OCI-LY7 (cell line): ENCODE measurements around the gene AHSP. TPM values are rescaled to one million over a fixed set of nuclear protein-coding genes. Genes with fewer than 3 reads are reported as not detected.

Experiments
- BruUV-seq: library from RNA; stranded (reverse); fragments of 400-500 nt; replicated peaks from 2 replicates; lab custom pipeline; 2021; lab: Mats Ljungman, UMichigan
- CTCF ChIA-PET: fragments of 300-600 bp; sonication (Branson Sonifier 250); formaldehyde crosslinking; loops from one replicate; lab custom pipeline; 2022; ENCODE audit warnings: antibody characterized with exemption; ENCODE audit not compliant: unreplicated experiment; lab: Charles Lee
- POLR2A ChIA-PET: fragments of 300-600 bp; sonication (Branson Sonifier 250); formaldehyde crosslinking; loops from one replicate; lab custom pipeline; 2022; ENCODE audit warnings: antibody characterized with exemption; lab: Charles Lee
- DNase-seq: peaks from one replicate; pipeline ENCODE4 v3.0.0-alpha.2; 2015; ENCODE audit warnings: low spot score
- H2AFZ ChIP-seq: fragments of 200-600 bp; sonication (generic), shearing (Covaris generic); 2 replicates; pipeline ENCODE4 v1.6.1; 2014; ENCODE audit warnings: mild to moderate bottlenecking, antibody characterized with exemption, low read length, moderate library complexity
- H3K27ac ChIP-seq: fragments of 200-600 bp; sonication (generic); 2 replicates; pipeline ENCODE4 v1.5.1; 2014; ENCODE audit warnings: mixed run types, low read depth, mild to moderate bottlenecking, moderate library complexity, low read length, inconsistent platforms; ENCODE audit not compliant: poor library complexity, severe bottlenecking
- H3K36me3 ChIP-seq: fragments of 200-600 bp; sonication (generic); 2 replicates; pipeline ENCODE4 v1.6.1; 2014; ENCODE audit warnings: mild to moderate bottlenecking, antibody characterized with exemption, low read length, moderate library complexity, mixed read lengths; ENCODE audit not compliant: insufficient read depth
- H3K4me1 ChIP-seq: fragments of 200-600 bp; sonication (generic); 2 replicates; pipeline ENCODE4 v1.5.1; 2014; ENCODE audit warnings: mild to moderate bottlenecking, low read length; ENCODE audit not compliant: insufficient read depth, poor library complexity, severe bottlenecking
- H3K4me2 ChIP-seq: fragments of 200-600 bp; sonication (generic); 2 replicates; pipeline ENCODE4 v1.6.1; 2014; ENCODE audit warnings: mild to moderate bottlenecking, low read length
- H3K4me3 ChIP-seq: fragments of 200-600 bp; sonication (generic); 2 replicates; pipeline ENCODE4 v1.5.1; 2014; ENCODE audit warnings: mild to moderate bottlenecking, low read depth, low read length; ENCODE audit not compliant: poor library complexity, severe bottlenecking
- H3K79me2 ChIP-seq: fragments of 200-600 bp; sonication (generic); 2 replicates; pipeline ENCODE4 v1.6.1; 2016; ENCODE audit warnings: low read depth, mild to moderate bottlenecking, low read length, moderate library complexity, mixed read lengths; ENCODE audit not compliant: insufficient read depth
- H3K9me2 ChIP-seq: fragments of 200-600 bp; sonication (generic); 2 replicates; pipeline ENCODE4 v1.6.1; 2016; ENCODE audit warnings: mild to moderate bottlenecking, low read length, mixed read lengths; ENCODE audit not compliant: insufficient read depth
- H3K9me3 ChIP-seq: fragments of 200-600 bp; sonication (generic); 2 replicates; pipeline ENCODE4 v1.6.1; 2014; ENCODE audit warnings: mild to moderate bottlenecking, mixed run types, low read length, mixed read lengths
- H4K20me1 ChIP-seq: fragments of 200-600 bp; sonication (generic); 2 replicates; pipeline ENCODE4 v1.6.1; 2014; ENCODE audit warnings: mild to moderate bottlenecking, antibody characterized with exemption, low read length, moderate library complexity, mixed read lengths; ENCODE audit not compliant: insufficient read depth
- EZH2phosphoT487 ChIP-seq: fragments of 200-600 bp; sonication (generic); IDR thresholded peaks from 2 replicates; pipeline ENCODE4 v1.6.1; 2018; ENCODE audit warnings: low read depth, borderline replicate concordance, mild to moderate bottlenecking, mixed run types, antibody characterized with exemption, low read length, moderate library complexity, mixed read lengths
- intact Hi-C: fragments of 100-400 bp; cut with micrococcal nuclease; formaldehyde crosslinking; loops from one replicate; pipeline ENCODE4 v1.10.0; 2022; ENCODE audit not compliant: unreplicated experiment
- total RNA-seq, 2 experiments: library from RNA; depleted of rRNA in 1 of 2; stranded (reverse); fragments of >200 nt in 1 of 2; shearing (Covaris generic) in 1 of 2; gene quantifications; 2 replicates each; pipeline ENCODE4 v1.2.3, GENCODE V29; 2014 to 2022
- TF ChIP-seq, protein P1 (sequence below): fragments of 200-600 bp; sonication (generic); conservative IDR thresholded peaks from 2 replicates; pipeline ENCODE4 v1.5.1; 2014; ENCODE audit warnings: mild to moderate bottlenecking, antibody characterized with exemption, low read length, moderate library complexity, mixed read lengths

Gene AHSP
- total RNA-seq, 2 experiments from 2014 or later, result not detected

DNA sequence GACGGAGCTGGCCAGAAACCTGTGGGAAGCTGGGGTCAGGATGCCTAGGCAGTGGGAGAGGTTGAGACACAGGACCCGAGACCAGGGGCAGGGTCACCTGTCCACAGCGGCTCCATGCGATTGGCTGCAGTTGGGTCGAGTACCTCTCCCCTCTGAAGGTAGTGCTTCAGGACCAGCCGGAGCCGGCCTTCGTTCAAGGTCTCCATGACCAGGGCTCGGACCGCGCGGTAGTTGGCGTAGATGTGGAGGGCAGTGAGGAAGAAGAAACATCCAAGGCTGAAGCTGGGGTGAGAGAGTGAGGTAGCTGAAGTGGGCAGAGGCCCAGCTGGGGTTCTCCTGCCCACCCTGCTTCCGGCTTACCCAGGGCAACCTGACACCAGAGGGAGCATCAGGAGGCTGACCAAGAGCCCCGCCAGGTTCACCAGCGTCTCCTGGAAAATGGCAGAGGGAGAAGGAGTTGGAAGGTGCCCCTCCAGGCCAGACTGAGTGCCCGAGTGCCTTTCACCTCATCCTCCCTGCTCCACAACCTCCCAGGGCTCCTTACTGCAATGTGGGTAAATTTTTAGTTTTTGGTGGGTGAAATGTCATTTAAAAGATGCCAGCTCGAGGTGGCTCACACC, 34.1 kb upstream of the AHSP start:
- Histone ChIP-seq H3K36me3 (no peaks in the 10 kb centered on the region), H3K27ac (no peak overlapping the region), H2AFZ (no peak overlapping the region), H3K9me2 (no peaks in the 10 kb centered on the region), H4K20me1 (no peaks in the 10 kb centered on the region), H3K4me2 (no peak overlapping the region), H3K79me2 (no peaks in the 10 kb centered on the region), H3K9me3 (no peaks in the 10 kb centered on the region), H3K4me1 (no peaks in the 10 kb centered on the region), H3K4me3 (no peak overlapping the region)
- intact Hi-C loops, result no loop called here
- DNase-seq, result no peak
- no peak for TF ChIP-seq EZH2phosphoT487
- TF ChIP-seq, protein P1, sequence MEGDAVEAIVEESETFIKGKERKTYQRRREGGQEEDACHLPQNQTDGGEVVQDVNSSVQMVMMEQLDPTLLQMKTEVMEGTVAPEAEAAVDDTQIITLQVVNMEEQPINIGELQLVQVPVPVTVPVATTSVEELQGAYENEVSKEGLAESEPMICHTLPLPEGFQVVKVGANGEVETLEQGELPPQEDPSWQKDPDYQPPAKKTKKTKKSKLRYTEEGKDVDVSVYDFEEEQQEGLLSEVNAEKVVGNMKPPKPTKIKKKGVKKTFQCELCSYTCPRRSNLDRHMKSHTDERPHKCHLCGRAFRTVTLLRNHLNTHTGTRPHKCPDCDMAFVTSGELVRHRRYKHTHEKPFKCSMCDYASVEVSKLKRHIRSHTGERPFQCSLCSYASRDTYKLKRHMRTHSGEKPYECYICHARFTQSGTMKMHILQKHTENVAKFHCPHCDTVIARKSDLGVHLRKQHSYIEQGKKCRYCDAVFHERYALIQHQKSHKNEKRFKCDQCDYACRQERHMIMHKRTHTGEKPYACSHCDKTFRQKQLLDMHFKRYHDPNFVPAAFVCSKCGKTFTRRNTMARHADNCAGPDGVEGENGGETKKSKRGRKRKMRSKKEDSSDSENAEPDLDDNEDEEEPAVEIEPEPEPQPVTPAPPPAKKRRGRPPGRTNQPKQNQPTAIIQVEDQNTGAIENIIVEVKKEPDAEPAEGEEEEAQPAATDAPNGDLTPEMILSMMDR, result no peak
- ChIA-PET CTCF (no interaction called here), POLR2A (interaction anchor here (1.1 kb wide), 1 partner anchor 13 kb away, joined by 3 read pairs; no protein-coding TSS in a partner anchor)
- BruUV-seq, result no TSS peak

DNA sequence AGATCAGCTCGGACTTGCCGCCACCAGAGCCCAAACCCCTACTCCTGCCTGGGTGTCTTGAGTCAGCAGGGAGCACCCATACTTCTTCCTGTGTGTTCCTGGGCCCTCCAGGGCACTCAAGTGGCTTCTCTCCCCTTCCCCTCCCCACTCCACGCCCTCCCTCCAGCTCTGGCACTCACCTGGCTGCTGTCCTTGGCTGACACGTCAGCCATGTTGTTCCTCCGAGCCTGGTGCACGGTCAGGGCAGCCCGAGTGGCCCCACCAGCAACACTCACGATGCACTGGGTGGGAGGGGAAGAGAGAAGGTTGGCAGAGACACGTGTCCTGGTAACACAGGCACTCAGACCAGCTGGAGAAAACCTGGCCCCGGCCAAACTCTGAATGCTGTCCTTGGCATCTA, 31.0 kb upstream of the AHSP start:
- no peaks in the 10 kb centered on the region for H3K36me3 ChIP-seq
- TF ChIP-seq, protein P1, result no peak
- no peak for TF ChIP-seq EZH2phosphoT487

DNA sequence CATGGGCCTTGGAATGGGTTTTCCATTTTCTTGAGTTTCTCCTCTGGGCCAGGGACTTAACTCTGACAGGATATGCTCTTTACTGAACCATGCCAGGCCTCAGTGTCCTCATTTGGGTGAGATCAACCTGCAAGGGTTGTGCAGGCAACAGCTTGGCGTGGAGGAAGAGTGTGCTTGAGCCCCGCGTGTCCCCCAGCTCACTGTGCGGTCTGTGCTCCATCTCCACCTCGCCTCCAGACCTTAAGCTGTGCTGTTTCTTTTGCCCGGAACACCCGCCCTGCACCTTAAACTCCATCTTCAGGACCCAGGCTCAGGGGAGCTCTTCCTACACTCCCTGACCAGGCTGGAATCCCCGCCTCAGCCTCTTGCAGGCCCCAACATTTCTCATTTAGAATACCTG, 29.2 kb upstream of the AHSP start:
- Histone ChIP-seq H3K9me3 (no peaks in the 10 kb centered on the region), H3K79me2 (no peaks in the 10 kb centered on the region), H3K9me2 (no peaks in the 10 kb centered on the region), H3K27ac (no peak overlapping the region), H3K4me1 (no peaks in the 10 kb centered on the region), H3K36me3 (no peaks in the 10 kb centered on the region), H3K4me2 (no peak overlapping the region), H4K20me1 (no peaks in the 10 kb centered on the region), H3K4me3 (no peak overlapping the region), H2AFZ (no peak overlapping the region)
- POLR2A ChIA-PET, result no interaction called here
- DNase-seq, result no peak
- TF ChIP-seq EZH2phosphoT487, result no peak
- TF ChIP-seq, protein P1, result no peak
- intact Hi-C loops, result no loop called here
- CTCF ChIA-PET, result no interaction called here
- no TSS peak for BruUV-seq

More for the DNA sequence above, 31.0 kb upstream of the AHSP start:
- H3K4me2 ChIP-seq, result no peak overlapping the region
- H3K79me2 ChIP-seq, result no peaks in the 10 kb centered on the region
- POLR2A ChIA-PET, result no interaction called here
- no peak overlapping the region for H3K4me3 ChIP-seq
- H4K20me1 ChIP-seq, result no peaks in the 10 kb centered on the region
- H3K4me1 ChIP-seq, result no peaks in the 10 kb centered on the region
- no peak overlapping the region for H3K27ac ChIP-seq
- intact Hi-C loops, result no loop called here
- H2AFZ ChIP-seq, result no peak overlapping the region
- BruUV-seq, result no TSS peak
- CTCF ChIA-PET, result no interaction called here
- H3K9me2 ChIP-seq, result no peaks in the 10 kb centered on the region
- no peak for DNase-seq
- no peaks in the 10 kb centered on the region for H3K9me3 ChIP-seq
